HG02970 (cell line): Measurements from ENCODE around the gene ACVR2A.

Experiments
- ATAC-seq: cut with Tn5 transposase; IDR thresholded peaks from one replicate; pipeline ENCODE4 v1.9.1; 2021; ENCODE audit warnings: mild to moderate bottlenecking, moderate library complexity, moderate number of reproducible peaks; ENCODE audit not compliant: unreplicated experiment, low FRiP score

Gene ACVR2A

DNA sequence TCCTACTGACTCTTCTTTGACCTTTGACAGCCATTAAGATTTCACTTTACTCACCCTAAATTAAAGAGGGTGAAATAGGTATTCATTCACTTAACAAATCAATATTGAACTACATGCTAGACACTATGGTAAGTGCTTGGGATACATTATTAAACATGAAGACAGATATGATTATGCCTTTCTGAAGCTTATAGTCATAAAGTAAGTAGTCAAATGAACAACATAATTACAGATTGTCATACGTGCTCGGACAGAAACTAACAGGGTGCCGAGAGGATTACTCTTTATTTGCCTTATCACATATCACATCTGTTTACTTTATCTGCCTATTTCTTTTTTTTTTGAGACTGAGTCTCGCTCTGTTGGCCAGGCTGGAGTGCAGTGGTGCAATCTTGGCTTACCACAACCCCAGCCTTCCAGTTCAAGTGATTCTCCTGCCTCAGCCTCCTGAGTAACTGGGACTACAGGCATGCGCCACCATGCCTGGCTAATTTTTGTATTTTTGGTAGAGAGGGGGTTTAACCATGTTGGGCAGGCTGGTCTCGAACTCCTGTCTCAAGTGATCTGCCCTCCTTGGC is 9.8 kb downstream of the ACVR2A start:
- no peak for ATAC-seq

DNA sequence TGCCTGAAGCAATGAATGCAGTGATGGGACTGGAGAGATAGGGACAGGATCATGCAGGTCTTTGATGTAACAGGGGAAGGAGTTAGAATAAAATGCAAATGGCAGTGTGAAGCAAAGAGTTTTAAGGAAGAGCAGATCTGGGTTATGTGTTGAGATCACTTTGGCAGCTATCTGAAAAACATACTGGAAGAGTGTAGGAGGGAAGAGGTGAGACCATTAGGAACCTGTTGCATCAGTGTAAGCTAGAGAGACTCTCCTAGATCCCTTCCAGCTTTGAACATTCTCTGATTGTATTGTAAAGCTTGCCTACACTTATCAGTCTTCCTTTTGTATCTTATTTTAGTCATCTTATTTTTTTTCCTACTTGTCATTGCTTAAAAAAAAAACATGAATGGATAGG is 10.5 kb downstream of the ACVR2A start:
- ATAC-seq: no peak

DNA sequence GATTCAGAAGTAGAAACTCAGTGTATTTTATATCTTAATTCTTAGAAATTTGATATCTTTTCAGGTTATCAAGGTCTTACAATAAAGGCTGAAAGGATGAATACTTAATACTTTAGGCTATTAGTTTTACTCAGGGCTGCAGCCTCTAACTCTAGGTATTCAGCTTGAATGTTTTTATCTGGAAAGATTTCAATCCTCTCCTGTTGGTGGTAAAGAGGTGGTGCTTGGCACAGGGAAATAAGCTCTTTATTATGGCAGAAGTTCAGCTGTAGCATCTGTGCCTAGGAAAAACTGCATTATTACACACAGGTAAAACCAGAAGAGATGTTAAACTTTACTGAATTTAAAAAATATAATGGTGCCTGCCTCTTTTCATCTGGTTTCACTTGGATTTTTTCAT is 11.1 kb downstream of the ACVR2A start:
- ATAC-seq: no peak

DNA sequence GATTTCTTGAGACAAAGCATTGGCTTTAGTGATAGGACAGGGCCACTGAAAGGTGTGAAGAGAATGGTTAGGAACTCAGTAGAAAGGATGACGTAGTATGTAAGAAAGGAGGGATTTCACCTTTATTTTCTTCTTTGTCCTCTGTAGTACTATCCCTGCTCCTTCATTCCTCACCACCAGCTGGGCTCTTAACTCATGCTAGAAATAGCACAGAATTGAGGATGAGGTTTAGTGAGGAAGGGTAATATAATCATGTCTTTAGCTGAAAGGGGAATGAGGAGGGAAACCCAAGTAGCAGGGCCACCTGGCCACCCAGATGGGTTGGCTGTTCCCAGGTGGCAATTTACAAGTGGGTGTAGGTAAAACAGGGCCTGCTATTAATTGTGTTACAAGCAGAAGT is 15.2 kb downstream of the ACVR2A start:
- ATAC-seq: no peak

DNA sequence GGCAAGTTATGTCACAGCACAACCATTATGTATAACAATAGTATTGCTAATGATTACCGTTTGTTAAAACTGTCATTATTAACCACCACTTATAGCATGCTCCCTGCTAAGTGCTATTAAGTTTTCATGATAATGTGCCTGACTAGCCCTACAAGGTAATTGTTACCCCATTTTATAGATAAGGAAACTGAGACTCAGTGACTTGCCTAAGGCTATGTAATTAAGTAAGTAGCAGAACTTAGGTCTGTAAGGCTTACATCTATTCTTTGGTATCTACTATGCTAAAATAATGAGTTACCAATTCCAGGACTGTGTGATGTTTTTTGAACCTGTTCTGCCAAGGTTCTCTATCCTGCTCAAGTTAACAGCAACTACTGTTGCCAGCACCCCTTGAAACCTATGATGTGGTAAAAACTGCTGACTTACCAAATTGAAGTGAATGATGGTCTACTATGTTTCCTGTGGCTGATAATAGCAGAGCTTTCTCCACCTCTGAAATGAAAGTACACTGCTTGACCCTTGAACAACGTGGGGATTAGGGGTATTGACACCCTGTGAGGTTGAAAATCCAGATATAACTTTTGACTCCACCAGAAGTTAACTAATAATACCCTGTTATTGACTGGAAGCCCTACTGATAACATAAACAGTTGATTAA is 18.2 kb downstream of the ACVR2A start:
- ATAC-seq: no peak

DNA sequence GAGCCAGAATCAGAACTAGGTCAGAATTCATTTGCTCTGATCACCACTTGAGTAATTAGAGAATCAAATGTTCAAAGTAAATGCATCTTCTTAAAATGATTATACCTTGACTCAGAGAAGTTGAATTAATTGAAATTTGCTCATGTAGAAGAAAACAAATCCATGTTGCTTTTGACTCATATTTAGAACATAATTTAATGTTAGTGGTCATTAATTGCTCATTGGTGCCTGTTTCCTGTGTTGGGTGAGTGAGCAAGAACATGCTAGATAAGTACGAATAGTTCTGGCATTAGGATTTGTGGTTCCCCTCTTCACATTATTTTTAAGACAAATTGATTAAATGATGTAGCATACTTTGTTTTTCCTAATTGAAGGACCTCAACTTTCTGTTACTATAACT is 19.0 kb downstream of the ACVR2A start:
- ATAC-seq: no peak

DNA sequence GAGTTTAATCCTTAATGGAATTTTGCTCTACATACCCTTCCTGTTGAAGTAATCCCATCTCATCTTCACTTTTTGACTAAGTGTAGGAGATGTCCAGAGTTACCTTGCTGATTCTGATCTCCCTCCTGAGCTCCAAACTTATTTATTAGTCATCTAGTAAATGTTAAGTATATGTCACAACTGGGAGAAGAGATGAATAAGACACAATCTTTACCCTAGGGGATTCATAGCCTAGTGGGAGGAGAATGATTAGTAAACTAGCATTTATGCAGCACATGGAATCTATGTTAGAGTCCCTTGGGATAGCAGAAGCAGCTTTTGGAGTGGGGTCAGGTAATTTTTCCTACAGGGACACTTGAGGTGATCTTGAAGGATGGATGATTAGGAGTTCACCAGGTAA is 20.7 kb downstream of the ACVR2A start:
- no peak for ATAC-seq

DNA sequence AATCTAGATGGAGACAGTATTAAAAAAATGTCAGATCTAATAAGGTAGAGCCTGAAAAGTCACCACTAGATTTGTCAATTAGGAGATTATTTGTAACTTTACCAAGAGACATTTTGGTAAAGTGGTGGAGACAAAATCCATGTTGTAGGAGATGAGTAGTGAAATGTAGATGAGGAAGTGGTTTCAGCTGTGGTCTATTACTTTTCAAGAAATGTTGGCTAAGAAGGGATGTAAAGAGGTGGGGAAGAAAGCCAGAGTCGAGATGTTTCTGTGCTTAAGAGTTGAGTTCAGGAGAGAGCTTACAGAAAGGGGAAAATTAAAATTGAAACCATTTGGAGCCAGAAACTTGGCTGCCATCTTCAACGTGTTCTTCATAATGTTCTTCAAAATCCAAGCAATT is 22.2 kb downstream of the ACVR2A start:
- ATAC-seq: no peak

DNA sequence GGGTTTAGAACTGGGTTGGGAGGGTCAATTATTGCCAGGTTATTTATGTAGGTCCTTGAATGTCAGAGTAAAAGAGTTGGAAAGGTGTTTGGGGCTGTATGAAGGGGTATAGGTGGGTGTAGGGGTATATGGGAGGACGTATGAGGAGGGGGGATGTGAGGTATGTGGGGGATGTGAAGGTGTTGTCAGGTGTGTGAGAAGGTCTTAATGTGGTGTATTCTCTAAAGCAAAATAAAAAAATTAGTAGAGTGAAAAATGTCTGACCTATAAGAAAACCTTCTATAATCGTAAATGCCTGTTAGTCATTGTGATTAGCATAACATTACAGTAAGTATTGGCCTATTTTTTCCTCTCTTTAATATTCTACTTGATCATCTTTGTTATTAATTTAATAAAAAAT is 25.1 kb downstream of the ACVR2A start:
- ATAC-seq: no peak

DNA sequence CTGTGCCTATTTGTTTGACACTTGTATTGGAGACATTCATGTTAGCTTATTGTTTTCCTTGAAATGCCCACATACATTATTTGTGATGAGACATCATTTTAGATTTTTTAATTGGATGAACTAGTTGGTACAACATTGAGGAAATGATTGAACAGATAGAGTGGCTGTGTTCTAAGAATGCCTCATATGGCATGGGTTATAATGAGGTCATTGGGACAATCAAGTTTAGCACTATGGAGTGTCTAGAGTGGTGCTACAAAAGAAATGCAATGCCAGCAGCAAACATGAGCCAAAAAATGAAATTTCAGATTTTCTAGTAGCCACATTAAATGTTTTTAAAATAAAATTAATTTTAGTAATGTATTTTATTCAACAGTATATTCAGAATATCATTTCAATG is 28.1 kb downstream of the ACVR2A start:
- ATAC-seq: no peak

DNA sequence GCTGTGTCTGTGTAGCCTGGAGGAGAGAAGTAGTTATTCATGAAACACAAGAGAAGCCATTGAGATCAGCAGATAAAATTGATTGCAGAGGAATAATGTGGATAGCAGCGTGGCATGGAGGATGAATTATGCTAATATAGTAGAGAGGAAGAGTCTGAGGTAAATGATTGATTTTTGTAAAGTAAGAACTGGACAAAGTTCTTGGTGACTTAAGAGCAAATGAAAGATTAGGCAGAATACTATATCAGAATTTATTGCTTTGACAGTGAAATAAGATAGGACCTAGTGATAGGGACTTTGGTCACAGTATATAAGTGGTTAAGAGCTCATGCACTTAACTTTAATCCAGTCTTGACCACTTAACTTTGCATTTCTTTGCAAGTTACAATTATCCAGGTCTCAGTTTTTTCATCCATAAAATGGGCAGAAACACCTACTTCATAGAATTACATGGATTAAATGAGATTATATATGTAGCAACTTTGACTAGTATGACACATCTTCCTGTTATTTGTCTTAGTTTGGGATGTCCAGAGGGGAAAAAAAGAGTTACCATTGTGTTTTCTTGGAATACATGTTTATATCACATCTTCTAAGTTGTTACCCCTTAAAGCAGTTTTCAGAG is 29.1 kb downstream of the ACVR2A start:
- ATAC-seq: no peak

DNA sequence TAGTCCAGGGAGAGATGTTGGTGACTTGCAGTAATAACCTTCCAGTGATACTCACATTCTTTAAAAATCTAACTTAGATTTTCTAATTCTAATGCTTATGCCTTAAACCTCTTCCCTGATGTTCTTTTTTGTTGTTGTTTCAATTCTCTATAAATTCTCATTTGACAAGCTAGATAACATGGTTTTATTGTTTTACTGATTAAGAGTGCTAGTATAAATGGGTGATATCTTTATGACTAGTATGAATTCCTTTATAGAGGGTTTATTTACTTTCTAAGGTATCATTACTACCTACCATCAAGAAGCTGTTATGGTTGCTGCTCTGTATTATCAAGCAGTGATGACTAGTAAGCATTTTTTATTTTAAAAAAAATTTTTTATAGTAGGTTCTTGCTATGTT is 35.0 kb downstream of the ACVR2A start:
- ATAC-seq: no peak

DNA sequence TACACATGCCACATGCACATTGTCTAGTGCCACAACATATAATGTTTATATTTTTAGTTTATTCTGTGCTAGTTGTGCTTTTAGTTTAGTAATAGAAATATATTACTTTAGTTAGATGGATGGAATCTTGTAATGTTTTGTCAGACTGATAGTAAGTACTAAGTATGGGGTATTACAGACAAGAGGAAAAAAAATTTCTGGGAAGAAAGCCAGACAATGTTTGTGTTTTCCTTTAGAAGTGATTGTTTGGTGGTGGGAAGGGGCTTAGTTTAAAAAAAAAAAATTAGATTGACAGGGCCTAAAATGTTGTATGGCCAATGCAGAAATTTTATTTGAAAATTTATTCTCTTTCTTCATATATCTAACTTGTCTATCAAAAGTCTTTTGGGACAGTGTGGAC is 37.8 kb downstream of the ACVR2A start:
- no peak for ATAC-seq

DNA sequence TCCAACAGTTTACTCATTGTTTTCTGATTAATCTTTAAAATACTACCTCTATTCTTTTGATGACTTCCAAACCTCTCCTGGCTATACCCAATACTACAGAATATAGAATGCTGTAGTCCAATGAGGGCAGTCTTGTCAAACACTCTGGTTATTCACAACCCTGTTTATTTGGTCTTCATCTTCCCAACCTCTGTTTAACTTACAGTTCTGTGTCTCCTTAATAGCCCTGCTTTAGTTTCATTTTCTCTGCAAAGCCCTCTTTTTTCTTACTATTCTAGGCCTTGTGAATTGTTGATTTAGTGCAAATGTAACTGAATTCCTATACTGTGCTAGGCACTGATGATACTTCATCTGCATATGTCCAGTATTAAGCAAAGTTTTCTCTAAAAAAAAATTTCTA is 40.0 kb downstream of the ACVR2A start:
- no peak for ATAC-seq

DNA sequence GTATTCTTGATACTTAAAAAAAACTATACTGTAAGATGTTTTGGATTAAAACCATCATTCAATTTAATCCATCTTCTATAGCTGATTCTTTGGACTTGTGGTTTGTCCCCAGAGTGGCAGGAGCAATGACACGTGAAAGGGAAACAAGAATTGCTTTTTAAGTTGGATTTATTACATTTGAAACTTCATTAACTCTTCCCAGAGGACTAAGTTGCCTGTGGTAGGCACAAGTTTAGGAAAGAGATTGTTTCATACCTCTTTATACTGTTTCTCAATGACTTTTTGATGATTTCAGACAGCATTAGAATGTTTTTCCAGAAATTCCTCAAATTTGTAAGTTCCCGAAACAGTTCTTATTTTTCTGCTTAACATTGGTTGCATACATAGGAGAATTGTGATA is 41.3 kb downstream of the ACVR2A start:
- no peak for ATAC-seq

DNA sequence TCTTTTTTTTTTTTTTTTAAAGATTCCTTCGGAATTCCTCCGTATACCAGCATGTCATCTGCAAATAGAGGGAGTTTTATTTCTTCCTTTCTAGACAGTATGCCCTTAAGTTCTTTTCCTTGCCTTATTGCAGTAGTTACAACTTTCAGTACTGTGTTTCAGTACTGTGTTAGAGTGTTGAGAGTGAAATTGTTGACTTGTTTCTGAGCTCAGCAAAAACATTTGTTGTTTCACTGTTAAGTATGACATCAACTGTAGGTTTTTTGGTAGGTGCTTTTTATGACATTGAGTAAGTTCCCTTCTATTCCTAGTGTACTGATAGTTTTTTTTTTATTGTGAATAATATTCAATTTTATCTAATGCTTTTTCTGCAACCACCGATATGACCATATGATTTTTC is 43.9 kb downstream of the ACVR2A start:
- ATAC-seq: no peak

DNA sequence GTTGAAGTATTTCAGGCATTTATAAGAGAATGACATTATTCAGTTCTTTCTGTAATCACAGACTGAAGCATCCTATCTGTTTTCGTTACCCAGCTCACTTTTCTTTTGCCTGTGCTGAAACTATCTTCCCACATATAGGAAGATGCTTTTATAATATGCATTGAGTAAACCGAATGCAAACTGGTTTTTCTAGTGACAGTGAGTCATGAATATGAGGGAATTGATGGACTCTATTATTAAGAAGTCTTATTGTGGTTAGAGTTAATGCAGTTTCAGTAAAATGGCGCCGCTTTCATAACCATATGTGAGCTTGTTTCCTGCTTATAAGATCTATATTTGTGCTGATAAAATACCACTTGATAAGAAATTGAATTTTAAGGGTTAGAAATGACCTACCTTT is 59.2 kb downstream of the ACVR2A start:
- ATAC-seq: no peak

DNA sequence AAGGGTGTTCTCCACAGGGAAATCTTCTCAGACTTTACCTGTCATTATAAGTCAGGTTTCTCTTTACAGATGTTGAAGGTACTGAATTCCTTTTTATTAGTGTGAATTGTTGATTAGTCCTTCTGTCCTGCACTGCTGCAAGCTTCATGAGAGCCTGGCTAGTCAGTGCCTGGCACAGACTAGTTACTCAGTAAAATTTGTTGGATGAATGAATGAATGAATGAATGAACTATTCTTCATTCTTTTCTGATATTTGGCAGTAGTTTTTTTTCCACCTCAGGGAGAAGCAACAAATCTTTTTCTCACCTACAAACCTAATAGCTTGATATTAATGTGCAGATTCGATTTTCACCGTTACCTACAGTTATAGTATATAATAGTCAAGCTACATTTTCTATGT is 64.3 kb downstream of the ACVR2A start:
- no peak for ATAC-seq

DNA sequence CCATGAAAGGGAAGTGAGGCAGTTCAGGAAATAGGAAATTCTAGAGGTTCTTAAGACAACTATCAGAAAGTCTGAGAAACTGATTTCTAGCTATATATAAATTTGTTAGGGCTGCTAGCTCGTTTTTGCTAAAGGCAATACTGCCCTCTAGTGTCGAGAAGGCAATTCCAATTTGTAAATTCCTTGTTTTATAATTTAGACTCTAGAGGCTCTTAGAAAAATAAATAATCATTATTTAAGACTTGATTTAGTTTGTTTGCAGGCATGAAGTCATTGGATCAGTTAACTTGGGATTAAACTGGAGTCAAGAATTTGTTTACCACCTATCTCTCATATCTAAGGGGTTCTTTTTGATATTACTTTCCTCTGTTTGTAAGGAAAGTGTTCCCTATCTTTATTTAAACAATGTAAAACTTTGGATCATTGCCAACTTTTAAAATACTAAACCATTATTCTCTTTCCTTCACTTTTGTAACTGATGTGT is 66.2 kb downstream of the ACVR2A start:
- ATAC-seq: no peak

DNA sequence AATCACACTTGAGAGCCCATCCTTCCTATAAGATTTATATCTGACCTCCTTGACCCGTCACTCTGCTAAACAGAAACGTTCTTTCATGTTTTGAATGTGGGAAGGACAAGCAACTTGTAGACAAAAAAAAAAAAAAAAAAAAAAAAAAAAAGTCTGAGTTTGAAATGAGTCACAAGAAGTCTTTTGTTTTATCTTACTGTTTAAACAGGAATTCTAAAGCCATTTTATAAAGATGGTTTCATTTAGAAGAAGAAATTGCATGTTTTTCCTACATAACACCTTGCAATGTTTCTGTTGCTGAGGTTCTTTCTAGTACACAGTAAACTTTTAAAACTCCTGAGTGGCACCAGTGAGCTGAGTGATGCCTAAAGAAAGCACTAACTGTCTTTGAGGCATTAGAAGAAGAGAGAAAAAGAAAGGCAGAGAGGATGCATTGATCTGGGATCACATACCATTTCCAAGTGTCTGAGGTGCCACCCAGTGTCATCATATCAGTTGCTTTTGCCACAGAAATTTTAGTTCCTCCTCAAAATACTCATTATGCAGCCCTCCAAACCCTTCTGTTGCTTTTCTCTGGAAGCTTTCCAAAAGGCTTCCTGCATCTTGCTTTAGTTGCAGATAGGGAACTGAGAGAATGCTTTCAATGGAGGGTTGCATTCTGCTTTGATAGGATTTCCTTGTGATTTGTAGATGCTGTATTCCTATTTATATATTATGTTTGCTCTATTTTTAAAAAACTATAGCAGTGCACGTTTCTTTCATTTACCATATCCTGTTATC is 69.1 kb downstream of the ACVR2A start:
- no peak for ATAC-seq

DNA sequence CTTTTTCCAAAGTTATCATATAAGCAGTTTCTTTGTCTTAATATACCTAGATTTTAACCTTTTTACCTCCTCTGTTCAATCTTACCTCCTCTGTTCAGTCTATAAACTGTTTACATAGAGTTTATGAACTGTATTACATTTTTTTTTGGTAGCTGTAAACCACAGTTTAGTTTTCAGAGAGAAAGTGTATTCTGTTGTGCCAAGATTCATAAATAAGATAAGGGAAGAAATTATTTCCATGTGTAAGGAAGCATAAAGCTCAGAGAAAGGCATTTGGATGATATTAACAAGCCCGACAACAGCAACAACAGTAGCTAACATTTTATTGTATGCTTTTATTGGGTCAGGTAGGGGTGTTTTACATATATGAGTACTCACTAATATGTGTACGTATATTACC is 71.2 kb downstream of the ACVR2A start:
- no peak for ATAC-seq
